GM18868 (cell line): ENCODE data around the gene SCAMP4.

Experiments used
- ATAC-seq: cut with Tn5 transposase; IDR thresholded peaks from one replicate; pipeline ENCODE4 v1.9.1; 2021; ENCODE audit warnings: mild to moderate bottlenecking, moderate library complexity; ENCODE audit not compliant: unreplicated experiment

The SCAMP4 gene

DNA sequence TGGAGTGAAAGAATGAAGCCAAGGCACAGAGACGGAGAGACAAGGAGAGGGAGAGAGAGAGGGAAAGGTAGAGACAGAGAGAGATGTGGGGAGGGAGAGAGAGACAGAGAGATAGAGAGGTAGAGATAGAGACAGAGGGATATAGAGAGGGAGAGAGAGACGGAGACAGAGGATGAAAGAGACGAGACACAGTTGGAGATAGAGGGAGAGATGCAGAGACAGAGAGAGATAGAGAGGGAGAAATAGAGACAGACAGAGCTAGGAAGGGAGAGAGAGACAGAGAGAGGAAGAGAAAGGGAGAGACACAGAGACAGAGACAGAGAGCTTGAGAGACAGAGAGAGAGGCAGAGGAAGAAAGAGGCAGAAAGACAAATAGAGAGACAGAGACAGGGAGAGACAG lies 31.2 kb downstream of the SCAMP4 start:
- no peak for ATAC-seq

GRCh38 chr19:1936916-1937610 lies 31.9 kb downstream of the SCAMP4 start:
- ATAC-seq: no peak

DNA sequence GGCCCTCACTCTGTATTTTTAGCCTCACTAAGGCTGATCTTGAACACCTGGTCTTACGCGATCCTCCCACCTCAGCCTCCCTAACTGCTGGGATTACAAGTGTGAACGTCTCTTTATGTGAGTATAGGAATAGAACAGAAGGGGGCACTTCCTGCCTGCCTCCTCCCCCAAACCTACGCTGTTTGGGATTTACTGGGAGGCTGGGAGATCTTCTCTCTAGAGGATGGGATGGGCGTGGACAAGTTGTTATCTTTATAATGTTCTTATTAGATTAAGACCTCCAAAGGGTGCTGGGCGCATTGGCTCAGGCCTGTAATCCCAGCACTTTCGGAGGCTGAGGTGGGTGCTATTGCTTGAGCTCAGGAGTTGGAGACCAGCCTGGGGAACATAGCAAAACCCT lies 32.9 kb downstream of the SCAMP4 start:
- ATAC-seq: no peak

DNA sequence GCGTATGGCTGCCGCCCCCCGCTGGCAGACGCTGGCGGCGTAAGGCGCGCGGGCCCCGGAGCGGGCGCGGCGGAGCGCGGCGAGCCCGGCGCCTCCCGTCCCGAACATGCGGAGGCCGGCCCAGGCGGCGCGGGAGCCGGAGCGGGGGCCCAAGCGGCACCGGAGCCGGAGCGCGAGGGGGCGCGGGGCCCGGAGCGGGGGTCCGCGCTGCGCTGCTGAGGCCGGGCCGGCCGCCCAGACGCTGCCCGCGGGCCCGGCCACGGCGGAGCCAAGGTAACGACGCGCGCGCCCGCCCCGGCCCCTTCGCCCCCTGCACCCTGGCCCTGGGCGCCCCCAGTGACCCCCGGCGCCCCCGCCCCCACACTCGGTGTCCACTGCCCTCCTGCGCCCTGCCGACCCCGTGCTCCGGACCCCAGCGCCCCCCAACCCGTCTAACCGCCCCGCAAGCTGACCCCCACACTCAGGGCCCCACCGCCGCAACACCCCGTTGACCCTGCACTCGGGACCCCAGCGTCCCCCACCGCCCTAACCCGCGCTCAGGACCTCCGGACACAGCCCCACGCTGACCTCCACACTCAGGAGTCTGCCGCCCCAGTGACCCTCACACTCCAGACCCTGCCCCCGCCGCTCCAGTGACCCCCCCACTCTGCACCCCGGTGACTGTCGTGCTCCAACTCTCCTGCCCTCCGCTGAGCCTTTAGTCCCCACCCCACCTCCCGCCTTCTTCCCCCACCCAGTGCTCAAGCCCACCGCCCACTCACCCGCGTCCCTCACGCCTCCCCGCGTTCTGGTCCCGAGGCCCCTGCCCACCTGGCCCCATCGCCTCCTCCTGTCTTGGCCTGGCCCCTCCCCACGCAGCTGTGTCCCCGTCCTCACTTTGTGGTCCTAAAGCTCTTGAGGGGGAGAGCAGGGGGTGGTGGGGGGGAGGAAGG lies 36.2 kb downstream of the SCAMP4 start, which contains the start of gene CSNK1G2:
Gene CSNK1G2 (plus strand): TSS at position 27 of the 932 bp plus-strand sequence. CDS start 28,601 bp downstream, outside the sequence.
- ATAC-seq: peak; percentile 3

DNA sequence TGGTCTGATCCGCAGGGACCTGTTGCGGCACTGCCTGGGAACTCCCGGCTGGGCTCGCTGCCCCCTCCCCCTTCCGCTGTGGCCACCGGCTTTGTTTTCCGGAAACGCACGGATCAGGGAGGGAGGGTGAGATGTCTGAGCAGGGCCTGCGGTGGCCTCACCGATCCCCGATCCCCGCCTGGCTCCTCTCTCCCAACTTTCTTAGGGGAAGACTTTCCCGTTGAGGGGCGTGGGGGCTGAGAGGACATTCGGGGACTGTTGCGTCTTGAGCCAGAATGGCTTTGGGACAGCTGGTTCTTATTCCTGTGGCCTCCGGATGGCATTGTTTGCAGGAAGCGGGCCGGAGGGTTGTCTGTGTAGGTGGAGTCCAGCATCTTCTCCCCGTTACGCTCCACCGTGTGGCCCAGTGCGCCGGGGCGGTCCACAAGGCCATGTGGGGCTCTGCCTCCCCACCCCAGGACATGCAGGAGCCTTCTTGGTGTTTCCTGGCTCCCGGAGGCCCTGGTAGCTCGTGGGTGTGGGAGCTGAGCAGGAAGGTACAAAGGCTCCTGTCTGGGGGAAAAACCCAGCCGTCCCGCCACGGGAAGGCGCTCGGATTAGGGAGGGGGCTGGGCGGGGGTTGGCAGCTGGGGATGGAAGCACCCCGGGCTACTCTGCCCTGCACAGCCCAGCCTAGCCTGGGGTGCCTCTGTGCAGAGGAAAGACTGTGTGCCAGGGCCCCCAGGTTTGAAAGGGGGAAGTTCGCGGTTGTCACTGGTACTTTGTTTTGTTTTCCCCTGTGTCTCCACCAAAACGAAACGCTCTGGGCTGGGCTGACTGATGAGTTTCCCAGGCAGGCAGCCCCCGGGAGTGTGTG lies 37.1 kb downstream of the SCAMP4 start:
- ATAC-seq: peak; percentile 39

GRCh38 chr19:1942934-1943555 lies 37.8 kb downstream of the SCAMP4 start:
- no peak for ATAC-seq

- no peak for ATAC-seq
Measured at GRCh38 chr19:1943661-1944087, 38.5 kb downstream of the SCAMP4 start.

- no peak for ATAC-seq
Measured at GRCh38 chr19:1944088-1944915, 39.1 kb downstream of the SCAMP4 start.

GRCh38 chr19:1944916-1945561 lies 39.8 kb downstream of the SCAMP4 start:
- ATAC-seq: no peak

DNA sequence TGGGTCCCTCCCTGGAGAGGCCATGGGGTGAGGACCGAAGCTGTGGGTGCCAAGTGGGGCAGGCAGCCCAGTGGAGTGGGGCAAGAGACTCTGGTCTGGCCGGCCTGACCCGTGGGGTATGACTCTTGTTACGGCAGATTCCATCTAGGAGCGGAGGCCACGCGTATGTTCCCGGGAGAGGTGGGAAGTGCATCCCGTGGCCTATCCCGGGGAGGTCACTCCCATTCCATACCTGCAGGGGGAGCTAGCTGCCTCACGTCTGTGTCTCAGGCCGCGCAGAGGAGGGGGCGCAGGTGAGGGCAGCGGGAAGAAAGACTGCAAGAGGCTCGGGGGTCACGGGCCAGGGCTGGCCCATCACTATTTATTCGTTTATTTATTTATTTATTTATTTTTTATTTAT lies 40.7 kb downstream of the SCAMP4 start:
- no peak for ATAC-seq

DNA sequence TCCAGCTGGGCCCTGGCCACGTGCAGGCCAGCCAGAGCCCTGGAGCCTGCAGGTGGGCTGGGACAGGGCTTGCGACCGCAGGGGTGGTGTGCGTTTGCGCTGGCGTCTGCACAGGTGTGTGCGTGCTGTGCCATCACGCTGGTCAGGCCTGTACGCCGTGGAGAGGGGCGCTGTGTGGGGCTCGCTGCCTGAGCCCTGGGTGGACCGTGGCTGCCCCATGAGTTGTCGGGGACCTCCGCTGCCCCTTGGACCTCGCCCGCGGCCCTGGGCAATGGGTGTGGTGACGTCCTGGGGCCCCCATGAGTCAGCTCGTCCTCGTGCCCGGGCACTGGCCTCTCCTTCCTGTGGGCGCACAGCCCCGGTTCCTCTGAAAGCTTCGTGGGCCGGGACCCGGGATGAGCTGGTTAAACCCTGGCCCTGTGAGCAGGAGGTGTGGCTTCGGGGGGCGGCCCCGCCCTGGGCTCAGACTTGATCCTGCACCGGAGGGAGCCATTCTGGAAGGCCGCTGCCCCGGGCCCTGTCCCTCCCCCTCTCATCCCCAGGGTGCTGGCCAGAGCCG lies 42.5 kb downstream of the SCAMP4 start:
- no peak for ATAC-seq

GRCh38 chr19:1949304-1950101 lies 44.3 kb downstream of the SCAMP4 start:
- no peak for ATAC-seq

- no peak for ATAC-seq
Measured at GRCh38 chr19:1950640-1951039, 45.4 kb downstream of the SCAMP4 start.

GRCh38 chr19:1952635-1953034 lies 47.4 kb downstream of the SCAMP4 start:
- ATAC-seq: no peak

DNA sequence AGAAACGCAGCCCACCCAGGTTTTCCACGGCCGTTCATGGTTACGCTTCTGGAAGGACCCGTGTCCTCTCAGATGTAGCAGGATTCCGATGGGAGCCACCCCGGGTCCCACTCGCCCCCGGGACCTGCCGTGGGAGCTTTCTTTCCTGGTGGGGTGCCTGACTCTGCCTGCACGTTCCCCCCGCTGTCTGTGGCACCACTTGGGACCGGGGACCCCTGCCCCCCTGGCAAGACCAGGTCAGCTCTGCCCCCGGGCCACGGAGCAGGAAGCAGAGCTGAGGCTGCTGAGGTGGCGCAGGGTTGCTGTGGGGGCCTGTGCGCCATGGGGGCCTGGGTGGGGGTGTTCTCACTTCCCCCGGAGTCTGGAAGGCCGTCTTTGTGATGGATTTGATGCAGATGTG lies 47.8 kb downstream of the SCAMP4 start:
- no peak for ATAC-seq

GRCh38 chr19:1953441-1954094 lies 48.4 kb downstream of the SCAMP4 start:
- no peak for ATAC-seq

DNA sequence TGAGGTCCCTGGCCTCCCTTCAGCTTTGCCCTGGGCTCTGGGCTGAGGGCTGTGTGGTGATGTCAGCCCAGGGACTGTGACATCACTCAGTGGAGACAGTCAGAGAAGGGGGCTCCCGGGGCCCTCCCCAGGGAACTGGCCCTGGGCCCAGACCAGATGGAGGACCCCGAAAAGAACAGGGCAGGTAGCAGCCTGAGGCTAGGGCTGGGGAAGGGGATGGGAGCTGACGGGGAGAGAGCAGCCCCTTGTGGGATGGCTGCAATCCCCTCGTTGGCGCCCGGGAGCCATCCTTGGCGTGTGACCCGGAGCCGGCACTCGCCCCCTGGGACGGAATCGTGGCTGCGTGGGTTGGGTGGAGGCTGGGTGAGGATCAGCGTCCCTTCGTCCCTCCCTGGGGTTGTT lies 49.3 kb downstream of the SCAMP4 start:
- ATAC-seq: no peak
